Amniotic stem cell (primary cell): Measurements from ENCODE around the gene AURKAIP1.
A peak's percentile ranks its signal among the peaks of the same experiment; 100 is the strongest.

ENCODE experiments used
- DNase-seq: peaks from one replicate; lab custom pipeline; 2025; lab: John Stamatoyannopoulos, UW

AURKAIP1 gene

DNA sequence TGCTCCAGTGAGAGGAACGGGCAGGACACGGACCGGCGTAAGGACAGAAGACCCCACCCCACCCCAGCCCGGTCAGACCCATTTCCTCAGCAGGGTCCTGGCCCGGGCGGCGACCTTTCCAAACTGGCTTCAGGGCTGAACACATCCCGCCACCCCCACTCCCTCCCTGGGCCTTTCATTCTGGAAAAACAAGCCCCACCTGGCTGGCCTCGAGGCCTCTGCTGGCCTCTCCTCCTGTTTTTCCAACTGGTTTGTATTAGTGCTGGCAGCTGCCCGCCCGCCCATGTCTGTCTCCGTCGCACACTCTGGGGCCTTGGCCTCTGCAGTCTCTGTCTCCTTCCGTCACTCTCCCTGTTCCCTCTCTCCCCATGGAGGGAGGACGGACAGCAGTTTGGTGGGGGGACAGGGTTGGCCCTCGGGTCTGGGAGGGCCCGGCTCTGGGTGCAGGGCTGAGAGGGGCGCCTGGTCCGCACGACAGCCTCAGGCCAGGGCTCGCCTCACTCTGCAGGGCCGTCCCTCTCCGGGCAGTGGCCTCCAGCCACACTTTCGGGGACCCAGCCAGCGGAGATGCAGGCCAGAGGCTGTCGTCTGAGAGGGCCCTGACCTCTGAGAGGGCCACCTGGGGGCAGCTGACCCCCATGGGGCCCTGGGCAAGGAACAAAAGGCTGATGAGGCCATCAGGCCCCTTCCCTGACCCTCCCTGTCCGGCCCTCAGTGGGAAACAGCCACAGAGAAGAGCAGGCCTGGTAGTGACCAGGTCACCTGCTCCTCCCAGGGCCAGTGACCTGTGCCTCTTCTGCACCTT lies 15.1 kb downstream of the AURKAIP1 start:
- peak; percentile 71 for DNase-seq

- DNase-seq = no peak
These were observed 15.7 kb downstream of the AURKAIP1 start for GRCh38 chr1:1359308-1359663.

DNA sequence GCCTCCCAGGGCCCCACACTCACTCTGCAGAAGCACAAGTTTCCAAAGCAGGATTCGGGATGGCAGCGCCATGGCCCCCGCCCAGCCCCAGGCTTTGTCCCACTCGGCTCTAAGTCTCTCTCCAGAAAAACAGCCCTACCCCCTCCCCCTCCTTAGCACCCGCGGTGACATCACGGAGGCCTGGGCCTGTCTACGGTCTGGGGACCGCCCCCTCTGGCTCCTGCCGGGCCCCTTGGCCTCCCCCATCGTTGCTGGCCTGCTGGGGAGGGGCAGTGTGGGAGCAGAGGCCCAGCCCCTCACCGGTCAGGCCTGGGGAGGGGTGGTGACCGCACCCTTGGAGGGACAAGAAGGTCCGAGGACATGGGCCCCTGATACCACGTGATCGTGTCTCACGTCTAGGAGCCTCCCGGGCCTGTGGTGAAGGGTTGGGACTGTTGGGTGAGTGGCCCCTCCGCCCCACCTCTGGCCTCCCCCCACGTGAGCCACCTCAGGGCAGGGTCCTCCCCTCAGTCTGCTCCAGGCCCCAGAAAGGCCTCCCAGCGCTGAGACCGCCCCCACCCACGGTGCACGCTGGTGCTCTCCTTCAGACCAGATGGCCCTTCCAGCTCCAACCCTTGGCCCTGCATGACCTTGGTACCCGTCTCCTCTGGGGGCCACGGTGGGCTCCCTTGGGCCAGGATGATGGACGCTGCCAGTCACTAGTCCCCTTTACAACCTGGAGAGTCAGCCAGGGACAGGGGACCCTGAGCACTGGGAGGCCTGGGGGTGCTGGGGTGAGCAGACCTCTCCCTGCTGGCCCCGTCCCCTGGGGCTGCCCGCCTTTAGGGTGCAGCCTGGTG lies 16.4 kb downstream of the AURKAIP1 start, which contains the start of gene MXRA8:
Gene MXRA8 (minus strand): TSS at position 123 of the 839 bp plus-strand sequence. CDS start 51 bp downstream, at position 72.
- peak; percentile 66 for DNase-seq

DNA sequence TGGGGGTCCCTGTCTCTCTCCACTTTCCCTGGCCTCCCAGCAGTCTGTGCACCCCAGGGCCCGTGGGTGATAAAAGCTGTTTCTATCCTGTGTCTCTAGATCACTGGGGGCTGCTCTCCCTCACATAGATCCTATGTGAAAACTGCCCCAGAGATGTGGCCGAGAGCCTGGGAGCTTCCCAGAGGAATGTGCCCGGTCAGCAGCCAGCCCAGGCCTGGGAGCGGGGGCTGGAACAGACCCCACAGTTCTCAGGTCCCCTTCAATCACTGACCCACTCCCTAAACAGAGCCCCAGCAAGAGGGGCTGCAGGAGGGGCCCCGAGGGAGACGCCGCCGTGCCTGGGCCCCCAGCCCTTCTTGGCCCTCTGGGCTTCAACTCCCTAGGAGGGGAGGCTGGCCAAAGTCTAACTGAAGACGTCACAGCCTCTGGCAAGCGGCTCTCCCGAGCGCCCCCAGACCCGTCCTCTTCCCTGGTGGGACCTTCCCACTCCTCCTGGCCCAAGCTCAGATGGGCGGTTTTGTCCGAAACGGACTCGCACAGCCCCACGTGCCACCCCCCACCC lies 17.1 kb downstream of the AURKAIP1 start:
- DNase-seq = no peak

- no peak for DNase-seq
These were observed 18.1 kb downstream of the AURKAIP1 start for GRCh38 chr1:1356796-1357401.

DNA sequence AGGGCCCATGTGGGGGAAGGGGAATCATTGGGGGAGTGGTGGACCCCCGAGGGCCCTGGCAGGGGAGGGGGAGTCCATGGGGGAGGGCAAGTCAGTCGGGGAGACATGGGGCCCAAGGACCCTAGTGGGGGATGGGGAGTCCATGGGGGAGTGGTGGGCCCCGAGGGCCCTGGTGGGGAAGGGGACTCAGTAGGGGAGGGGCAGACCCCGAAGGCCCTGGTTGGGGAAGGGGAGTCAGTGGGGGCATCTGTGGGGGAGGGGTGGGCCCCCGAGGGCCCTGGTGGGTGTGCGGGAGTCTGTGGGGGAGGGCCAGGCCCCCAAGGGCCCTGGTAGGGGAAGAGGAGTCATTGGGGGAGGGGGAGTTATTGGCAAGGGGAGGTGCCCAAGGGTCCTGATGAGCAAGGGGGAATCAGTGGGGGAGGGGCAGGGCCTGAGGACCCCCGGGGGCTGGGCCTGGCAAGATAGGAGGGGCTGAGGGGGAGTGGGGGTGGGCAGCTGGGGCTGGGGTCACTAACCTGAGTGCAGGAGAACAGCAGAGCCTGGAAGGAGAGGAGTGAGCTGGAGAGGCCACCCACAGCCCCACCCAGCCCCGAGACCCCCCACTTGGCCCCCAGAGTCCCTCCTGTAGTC lies 18.7 kb downstream of the AURKAIP1 start:
- DNase-seq = no peak

DNA sequence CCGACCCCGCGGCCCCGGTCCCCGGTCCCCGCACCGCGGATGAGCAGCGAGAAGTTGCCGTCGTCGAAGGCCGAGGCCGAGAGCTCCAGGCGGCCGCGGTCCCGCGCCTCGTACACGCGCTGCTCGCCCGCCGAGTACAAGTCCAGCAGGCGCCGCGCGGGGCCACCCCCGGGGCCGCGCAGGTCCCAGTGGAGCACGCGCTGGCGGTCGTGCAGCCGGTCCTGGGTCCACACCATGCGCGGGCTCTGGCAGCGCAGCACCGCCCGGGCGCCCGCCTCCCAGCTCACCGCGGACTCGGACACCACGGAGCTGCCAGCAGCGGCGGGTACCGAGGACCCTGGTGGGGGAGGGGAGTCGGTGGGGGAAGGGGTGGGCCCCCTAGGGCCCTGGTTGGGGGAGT lies 19.6 kb downstream of the AURKAIP1 start:
- DNase-seq = no peak

DNA sequence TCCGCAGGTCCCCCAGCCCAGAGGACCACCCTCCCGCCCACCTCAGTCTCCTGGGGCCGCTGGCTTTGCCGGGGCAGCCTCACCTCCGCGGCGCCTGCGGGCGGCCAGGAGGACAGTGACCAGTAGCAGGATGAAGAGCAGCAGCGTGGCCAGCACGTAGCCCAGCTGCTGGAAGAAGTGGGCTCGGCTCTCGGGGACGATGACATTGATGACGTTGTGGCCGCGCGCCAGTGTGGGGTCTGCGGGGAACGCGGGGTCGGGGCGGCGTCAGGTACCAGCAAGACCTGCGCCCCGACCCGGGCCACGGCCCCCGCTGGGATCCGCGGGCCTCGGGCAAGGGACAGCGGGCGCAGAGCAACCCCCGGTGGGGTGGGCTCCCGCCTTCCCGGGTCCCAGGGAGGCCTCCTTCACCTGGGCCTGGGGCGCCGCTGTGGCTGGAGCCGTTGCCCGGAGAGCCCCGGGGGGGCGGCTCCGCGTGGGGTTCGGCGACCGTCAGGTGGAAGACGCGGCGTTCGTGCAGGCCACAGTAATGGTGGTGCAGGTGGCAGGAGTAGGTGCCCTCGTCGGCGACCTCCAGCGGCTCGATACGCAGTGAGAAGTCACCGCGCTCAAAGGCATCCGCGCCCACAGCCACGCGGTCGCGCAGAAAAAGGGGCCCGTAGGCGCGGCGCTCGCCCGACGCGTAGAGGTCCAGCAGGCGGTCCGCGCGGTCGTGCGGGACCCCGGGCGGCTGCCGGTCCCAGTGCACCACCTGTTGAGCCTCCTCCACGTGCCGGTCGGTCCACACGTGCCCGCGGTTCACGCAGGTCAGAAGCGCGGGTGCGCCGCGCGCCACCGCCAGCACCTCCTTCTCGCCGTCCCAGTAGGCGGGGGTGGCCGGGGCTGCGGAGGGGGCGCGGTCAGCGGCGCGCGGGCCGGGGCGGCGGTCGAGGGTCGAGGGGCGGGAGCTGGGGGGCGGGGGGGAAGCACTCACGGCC lies 20.4 kb downstream of the AURKAIP1 start:
- no peak for DNase-seq

GRCh38 chr1:1353389-1354151 lies 21.4 kb downstream of the AURKAIP1 start:
- no peak for DNase-seq

- DNase-seq = no peak
These were observed 22.1 kb downstream of the AURKAIP1 start for GRCh38 chr1:1352786-1353388.

GRCh38 chr1:1351511-1352427 lies 23.2 kb downstream of the AURKAIP1 start:
- no peak for DNase-seq

GRCh38 chr1:1349256-1350012 lies 25.6 kb downstream of the AURKAIP1 start, which contains the start of gene DVL1:
Gene DVL1 (minus strand): TSS chr1:1349418. CDS start chr1:1349065, 353 bp downstream.
- peak; percentile 63 for DNase-seq

GRCh38 chr1:1348420-1349255 lies 26.4 kb downstream of the AURKAIP1 start:
- no peak for DNase-seq

GRCh38 chr1:1347663-1348419 lies 27.2 kb downstream of the AURKAIP1 start:
- DNase-seq = no peak

- DNase-seq = no peak
These were observed 27.9 kb downstream of the AURKAIP1 start for GRCh38 chr1:1347026-1347595.
